22Rv1 (cell line): ENCODE results near the gene FRY.

Experiments used
- H3K27ac ChIP-seq: fragments of 450-650 bp; 2 replicates; pipeline ENCODE4 v1.5.1; 2017
- CTCF ChIP-seq: fragments of 450-650 bp; IDR thresholded peaks from 2 replicates; pipeline ENCODE4 v1.5.1; 2017; ENCODE audit warnings: mild to moderate bottlenecking
- ZFX ChIP-seq: fragments of 450-650 bp; IDR thresholded peaks from 2 replicates; pipeline ENCODE4 v1.6.1; 2017; ENCODE audit warnings: antibody characterized with exemption, borderline replicate concordance

The FRY gene

GRCh38 chr13:32042551-32042950 is 11.0 kb downstream of the FRY start:
- TF ChIP-seq ZFX = no peak
- TF ChIP-seq CTCF = no peak
- H3K27ac ChIP-seq = no peak overlapping the region

DNA sequence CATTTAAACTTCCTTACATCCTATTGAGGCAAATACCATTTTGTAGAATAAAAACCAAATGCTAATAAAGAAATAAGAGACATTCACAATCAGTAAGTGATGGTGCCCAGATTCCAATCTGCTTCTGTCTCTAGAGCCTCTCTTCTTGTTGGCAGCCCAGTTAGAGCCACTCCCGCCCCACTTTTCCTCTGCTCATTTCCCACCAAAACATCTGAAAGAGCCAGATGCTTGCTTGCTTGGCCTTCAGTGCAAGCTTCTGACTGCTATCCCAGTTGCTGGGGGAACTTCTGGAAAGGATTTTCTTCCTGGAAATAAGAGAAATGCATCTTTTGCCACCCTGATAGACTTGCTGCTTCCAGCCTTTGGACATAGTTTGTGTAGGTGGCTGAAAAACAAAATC is 12.9 kb downstream of the FRY start:
- no peak overlapping the region for H3K27ac ChIP-seq
- TF ChIP-seq ZFX = no peak

GRCh38 chr13:32045537-32045936 is 14.0 kb downstream of the FRY start:
- no peak for TF ChIP-seq CTCF
- TF ChIP-seq ZFX = no peak
- 0 out of 2 replicates have a peak overlapping the region, but pooled peaks have one; percentile 25 for H3K27ac ChIP-seq

DNA sequence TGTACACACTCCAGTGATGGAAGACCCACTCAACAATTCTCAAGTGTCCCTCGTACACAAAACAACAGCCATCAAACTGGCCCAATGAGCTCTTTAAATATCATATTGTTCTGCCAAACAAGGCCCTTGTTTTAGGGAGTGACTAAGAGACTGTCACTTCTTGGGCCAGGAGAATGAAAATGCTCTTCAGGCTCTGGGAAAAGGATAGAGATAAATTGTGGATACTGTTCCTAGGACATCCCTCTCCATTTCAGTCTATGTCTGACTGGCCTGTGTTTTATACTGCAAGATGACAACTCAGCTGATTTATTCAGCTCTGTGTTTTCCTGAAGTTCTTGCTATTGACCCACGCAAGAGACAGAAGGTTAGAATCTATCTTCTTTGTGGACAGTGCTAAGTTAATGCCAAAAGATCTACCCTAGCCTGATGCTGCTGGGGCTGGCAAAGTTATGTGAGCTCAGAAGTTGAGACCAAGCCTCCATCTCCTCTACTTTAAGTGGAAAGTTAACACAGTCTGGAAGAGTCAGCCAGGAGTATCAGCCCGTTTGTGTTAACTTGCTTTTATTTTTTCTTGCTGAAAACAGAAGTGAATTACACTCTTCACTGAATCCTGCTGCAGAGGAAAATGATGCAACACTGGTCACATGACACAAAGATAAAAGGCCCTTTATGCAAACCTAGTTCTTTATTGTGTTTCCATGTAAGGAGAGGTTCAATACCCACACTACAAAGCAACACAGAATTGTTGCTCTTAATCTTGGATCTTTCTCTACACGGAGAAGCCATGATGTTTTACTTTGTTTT is 14.6 kb downstream of the FRY start:
- TF ChIP-seq CTCF (no peak), ZFX (no peak)
- peak overlapping the region; percentile 25; the same call in 1 of the 2 replicates for H3K27ac ChIP-seq

- TF ChIP-seq CTCF (no peak), ZFX (no peak)
- H3K27ac ChIP-seq = no peak overlapping the region
These were observed 15.5 kb downstream of the FRY start for GRCh38 chr13:32047088-32047487.

GRCh38 chr13:32047793-32048192 is 16.2 kb downstream of the FRY start:
- TF ChIP-seq ZFX = no peak
- TF ChIP-seq CTCF = no peak
- no peak overlapping the region for H3K27ac ChIP-seq

DNA sequence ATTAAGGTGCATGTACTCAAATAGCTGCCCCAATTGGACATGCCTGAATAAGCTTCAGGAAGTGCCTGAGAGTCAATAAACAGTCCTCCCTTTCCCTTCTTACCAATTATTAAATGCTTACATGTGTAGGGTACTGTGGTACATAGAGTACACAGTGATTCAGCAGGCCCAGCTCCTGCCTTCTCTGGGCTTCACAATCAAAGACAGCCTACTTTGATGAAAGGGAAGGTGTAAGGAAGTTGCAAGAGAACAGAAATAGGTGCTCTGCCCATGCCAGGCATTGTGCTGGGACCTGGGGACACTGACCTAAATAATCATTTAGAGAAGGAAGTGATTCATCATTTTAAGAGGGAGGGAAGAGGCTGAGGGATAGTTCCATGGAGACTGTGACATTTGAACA is 17.2 kb downstream of the FRY start:
- TF ChIP-seq ZFX (no peak), CTCF (no peak)
- H3K27ac ChIP-seq = peak overlapping the region; percentile 28; the same call in 1 of the 2 replicates
